A673 (cell line): Measurements from ENCODE around the gene PTPN18. TPM values are rescaled to one million over a fixed set of nuclear protein-coding genes. Genes with fewer than 3 reads are reported as not detected.

Source experiments
- BruUV-seq: library from RNA; stranded (reverse); fragments of 400-500 nt; replicated peaks from 2 replicates; lab custom pipeline; 2021; lab: Mats Ljungman, UMichigan
- CTCF ChIA-PET: fragments of 300-600 bp; sonication (Branson Sonifier 250); formaldehyde crosslinking; loops from one replicate; lab custom pipeline; 2022; ENCODE audit warnings: antibody characterized with exemption; lab: Charles Lee
- POLR2A ChIA-PET: fragments of 300-600 bp; sonication (Branson Sonifier 250); formaldehyde crosslinking; loops from one replicate; lab custom pipeline; 2022; ENCODE audit warnings: antibody characterized with exemption; ENCODE audit not compliant: low non-redundant PET; lab: Charles Lee
- DNase-seq: peaks from one replicate; pipeline ENCODE4 v3.0.0-alpha.2; 2015; ENCODE audit warnings: low spot score
- H3K27ac ChIP-seq: fragments of 200-600 bp; sonication (generic); 2 replicates; pipeline ENCODE4 v1.5.1; 2016; ENCODE audit warnings: mixed run types, low read depth, mild to moderate bottlenecking, mixed read lengths, antibody characterized with exemption, low read length; ENCODE audit not compliant: poor library complexity, severe bottlenecking
- H3K27me3 ChIP-seq: fragments of 200-600 bp; sonication (generic); replicated peaks from 2 replicates; pipeline ENCODE4 v1.6.1; 2017; ENCODE audit warnings: mixed run types, low read depth, mild to moderate bottlenecking, mixed read lengths, antibody characterized with exemption, low read length; ENCODE audit not compliant: insufficient read depth, poor library complexity
- H3K36me3 ChIP-seq: fragments of 200-600 bp; sonication (generic); 2 replicates; pipeline ENCODE4 v1.6.1; 2016; ENCODE audit warnings: mixed run types, mild to moderate bottlenecking, mixed read lengths, antibody characterized with exemption, low read length; ENCODE audit not compliant: insufficient read depth, poor library complexity, severe bottlenecking
- H3K4me1 ChIP-seq: fragments of 200-600 bp; sonication (generic); 2 replicates; pipeline ENCODE4 v1.6.1; 2017; ENCODE audit warnings: mixed run types, mild to moderate bottlenecking, mixed read lengths, antibody characterized with exemption, low read length; ENCODE audit not compliant: insufficient read depth, poor library complexity, severe bottlenecking
- H3K4me3 ChIP-seq: fragments of 200-600 bp; sonication (generic); 2 replicates; pipeline ENCODE4 v1.5.1; 2016; ENCODE audit warnings: low read depth, mixed run types, mild to moderate bottlenecking, mixed read lengths, low read length; ENCODE audit not compliant: poor library complexity, severe bottlenecking
- H3K9me3 ChIP-seq: fragments of 200-600 bp; sonication (generic); 2 replicates; pipeline ENCODE4 v1.6.1; 2016; ENCODE audit warnings: mixed run types, low read depth, mild to moderate bottlenecking, mixed read lengths, antibody characterized with exemption, low read length; ENCODE audit not compliant: poor library complexity, severe bottlenecking
- CTCF ChIP-seq: fragments of 300-800, 200-600 bp; sonication (generic); conservative IDR thresholded peaks from 2 replicates; pipeline ENCODE4 v1.5.1; 2017; ENCODE audit warnings: low read depth, mild to moderate bottlenecking, antibody characterized with exemption, low read length, moderate library complexity, mixed read lengths
- EZH2 ChIP-seq: fragments of 200-600 bp; sonication (generic); IDR thresholded peaks from 2 replicates; pipeline ENCODE4 v1.6.1; 2017; ENCODE audit warnings: borderline replicate concordance, low read depth, mild to moderate bottlenecking, mixed read lengths, antibody characterized with exemption, low read length; ENCODE audit not compliant: poor library complexity, severe bottlenecking
- intact Hi-C: fragments of 100-400 bp; cut with micrococcal nuclease; formaldehyde crosslinking; loops from one replicate; pipeline ENCODE4 v1.10.0; 2022; ENCODE audit not compliant: unreplicated experiment
- total RNA-seq: library from RNA; stranded (reverse); gene quantifications from 2 replicates; pipeline ENCODE4 v1.2.3, GENCODE V29; 2021

PTPN18 gene
- total RNA-seq, 1 experiment from 2014 or later: 3.2 TPM

DNA sequence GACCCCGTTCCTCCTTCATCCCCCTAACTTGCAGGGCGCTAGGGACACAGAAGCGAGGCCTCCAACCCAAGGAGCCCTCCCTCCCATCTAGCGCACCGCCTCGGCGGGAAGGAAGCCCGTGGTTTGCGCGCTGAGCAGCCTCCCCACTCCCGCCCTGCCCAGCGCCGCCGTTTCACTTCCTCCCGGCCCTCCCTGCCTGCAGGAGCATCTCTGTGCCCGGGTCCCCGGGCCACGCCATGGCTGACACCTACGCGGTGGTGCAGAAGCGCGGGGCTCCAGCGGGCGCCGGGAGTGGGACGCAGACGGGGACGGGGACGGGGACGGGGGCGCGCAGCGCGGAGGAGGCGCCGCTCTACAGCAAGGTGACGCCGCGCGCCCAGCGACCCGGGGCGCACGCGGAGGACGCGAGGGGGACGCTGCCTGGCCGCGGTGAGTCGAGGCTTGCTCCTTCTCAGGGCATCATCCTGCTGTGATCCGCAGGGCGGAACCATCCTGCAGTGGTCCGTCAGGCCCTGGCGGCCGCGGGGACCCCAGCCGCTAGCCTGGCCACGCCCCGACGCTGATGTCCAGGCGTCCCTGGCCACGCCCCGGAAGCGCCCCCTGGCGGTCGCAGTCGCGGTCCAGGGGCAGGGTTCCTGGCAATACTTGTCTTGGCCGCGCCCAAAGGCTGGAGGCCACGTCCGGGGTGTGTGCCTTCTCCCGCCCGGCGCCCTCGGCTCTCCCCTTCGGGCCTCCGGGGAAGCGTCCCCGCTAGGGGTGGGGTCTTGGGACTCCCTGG, 16.4 kb downstream of the PTPN18 start:
- Histone ChIP-seq H3K4me1 (no peaks in the 10 kb centered on the region), H3K9me3 (no peaks in the 10 kb centered on the region), H3K27me3 (no peaks in the 10 kb centered on the region), H3K27ac (no peak overlapping the region), H3K36me3 (no peaks in the 10 kb centered on the region), H3K4me3 (peak overlapping the region; percentile 60)
- BruUV-seq: no TSS peak
- POLR2A ChIA-PET: interaction anchor here (0.5 kb wide), 1 partner anchor 820 kb away, joined by 4 read pairs; no protein-coding TSS in a partner anchor
- CTCF ChIA-PET: no interaction called here
- peak; percentile 53 for DNase-seq
- TF ChIP-seq CTCF (peak; percentile 88), EZH2 (no peak)
- intact Hi-C loops: no loop called here

DNA sequence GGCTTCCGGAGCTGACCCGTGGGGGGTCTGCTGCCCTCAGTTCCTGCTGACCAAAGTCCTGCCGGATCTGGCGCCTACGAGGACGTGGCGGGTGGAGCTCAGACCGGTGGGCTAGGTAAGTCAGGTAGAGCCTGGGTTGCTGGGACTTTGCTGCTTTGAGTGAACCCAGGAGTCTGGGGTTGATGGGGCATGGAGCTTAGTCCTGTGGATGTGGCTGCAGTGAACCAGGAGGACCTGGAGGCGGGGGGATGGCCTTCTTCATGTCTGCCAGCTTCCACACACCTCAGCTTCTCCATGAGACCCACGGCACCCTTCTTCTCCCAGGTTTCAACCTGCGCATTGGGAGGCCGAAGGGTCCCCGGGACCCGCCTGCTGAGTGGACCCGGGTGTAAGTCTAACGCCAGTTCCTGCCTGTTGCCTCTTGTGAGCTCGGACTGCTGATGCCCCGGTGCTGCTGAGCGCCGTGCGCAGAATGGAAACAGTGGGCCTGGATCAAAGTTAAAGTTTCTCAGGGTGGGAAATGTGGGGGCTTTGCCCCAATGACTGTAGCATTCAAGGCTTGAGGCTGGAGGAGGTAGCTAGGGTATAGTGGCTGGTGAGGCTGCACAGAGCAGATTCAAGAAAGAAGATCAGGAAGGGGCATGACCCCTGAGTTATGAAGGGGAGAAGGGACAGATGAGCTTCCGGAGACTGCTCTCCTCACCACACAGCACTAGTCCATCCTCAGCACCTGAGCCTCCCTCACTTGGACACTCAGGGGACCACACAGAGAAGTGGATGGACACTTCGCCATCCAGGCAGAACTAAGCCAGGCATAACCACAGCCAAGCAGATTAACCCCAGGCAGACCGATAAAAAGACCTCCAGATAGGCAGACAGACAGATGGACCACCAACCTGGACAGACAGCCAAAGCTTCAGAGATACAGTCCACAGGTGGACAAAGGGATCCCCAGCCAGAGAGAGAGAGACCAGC, 17.3 kb downstream of the PTPN18 start:
- no TSS peak for BruUV-seq
- H3K27me3 ChIP-seq: peaks cover 3% of the 10 kb centered on the region
- no peaks in the 10 kb centered on the region for H3K4me1 ChIP-seq
- H3K27ac ChIP-seq: no peak overlapping the region
- ChIA-PET POLR2A (interaction anchor here (0.5 kb wide), 1 partner anchor 819 kb away, joined by 4 read pairs; no protein-coding TSS in a partner anchor), CTCF (no interaction called here)
- intact Hi-C loops: no loop called here
- no peak for TF ChIP-seq EZH2
- TF ChIP-seq CTCF: peak; percentile 41; the same call in 1 of the 2 replicates
- peak overlapping the region; percentile 60 for H3K4me3 ChIP-seq
- H3K9me3 ChIP-seq: no peaks in the 10 kb centered on the region
- no peaks in the 10 kb centered on the region for H3K36me3 ChIP-seq
- no peak for DNase-seq

DNA sequence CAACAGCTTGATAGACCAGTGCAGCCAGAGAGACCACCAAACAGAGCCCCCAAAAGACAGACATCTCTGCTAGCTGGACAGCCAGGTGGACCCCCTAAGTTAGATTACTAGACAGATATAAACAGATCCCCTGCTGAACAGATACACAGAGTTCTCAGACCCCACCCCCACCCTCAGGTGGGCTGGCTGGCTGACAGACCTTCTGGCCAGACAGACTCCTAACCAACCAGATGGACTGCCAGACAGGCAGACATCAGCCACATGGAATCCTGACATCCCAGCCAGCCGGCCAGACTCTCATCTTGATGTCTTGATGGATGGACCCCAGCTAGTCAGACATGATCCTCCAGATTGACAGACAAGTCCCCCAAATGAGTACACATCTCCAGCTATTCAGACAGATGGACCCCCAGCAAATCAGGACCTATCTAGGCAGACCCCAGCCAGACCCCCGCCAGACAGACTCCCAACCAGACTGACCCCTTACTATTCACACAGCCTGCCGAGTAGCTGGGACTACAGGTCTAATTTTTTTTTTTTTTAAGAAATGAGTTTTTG, 18.0 kb downstream of the PTPN18 start:
- DNase-seq: no peak
- no peak overlapping the region for H3K4me3 ChIP-seq
- ChIA-PET POLR2A (no interaction called here), CTCF (no interaction called here)
- H3K36me3 ChIP-seq: no peaks in the 10 kb centered on the region
- TF ChIP-seq EZH2 (no peak), CTCF (no peak)
- H3K9me3 ChIP-seq: no peaks in the 10 kb centered on the region
- H3K27ac ChIP-seq: no peak overlapping the region
- H3K4me1 ChIP-seq: no peaks in the 10 kb centered on the region
- no TSS peak for BruUV-seq
- intact Hi-C loops: no loop called here
- H3K27me3 ChIP-seq: peaks cover 5% of the 10 kb centered on the region
